GM18868 (cell line): ENCODE measurements around the gene CASP2.

Source experiments
- ATAC-seq: cut with Tn5 transposase; IDR thresholded peaks from one replicate; pipeline ENCODE4 v1.9.1; 2021; ENCODE audit warnings: mild to moderate bottlenecking, moderate library complexity; ENCODE audit not compliant: unreplicated experiment

The CASP2 gene

DNA sequence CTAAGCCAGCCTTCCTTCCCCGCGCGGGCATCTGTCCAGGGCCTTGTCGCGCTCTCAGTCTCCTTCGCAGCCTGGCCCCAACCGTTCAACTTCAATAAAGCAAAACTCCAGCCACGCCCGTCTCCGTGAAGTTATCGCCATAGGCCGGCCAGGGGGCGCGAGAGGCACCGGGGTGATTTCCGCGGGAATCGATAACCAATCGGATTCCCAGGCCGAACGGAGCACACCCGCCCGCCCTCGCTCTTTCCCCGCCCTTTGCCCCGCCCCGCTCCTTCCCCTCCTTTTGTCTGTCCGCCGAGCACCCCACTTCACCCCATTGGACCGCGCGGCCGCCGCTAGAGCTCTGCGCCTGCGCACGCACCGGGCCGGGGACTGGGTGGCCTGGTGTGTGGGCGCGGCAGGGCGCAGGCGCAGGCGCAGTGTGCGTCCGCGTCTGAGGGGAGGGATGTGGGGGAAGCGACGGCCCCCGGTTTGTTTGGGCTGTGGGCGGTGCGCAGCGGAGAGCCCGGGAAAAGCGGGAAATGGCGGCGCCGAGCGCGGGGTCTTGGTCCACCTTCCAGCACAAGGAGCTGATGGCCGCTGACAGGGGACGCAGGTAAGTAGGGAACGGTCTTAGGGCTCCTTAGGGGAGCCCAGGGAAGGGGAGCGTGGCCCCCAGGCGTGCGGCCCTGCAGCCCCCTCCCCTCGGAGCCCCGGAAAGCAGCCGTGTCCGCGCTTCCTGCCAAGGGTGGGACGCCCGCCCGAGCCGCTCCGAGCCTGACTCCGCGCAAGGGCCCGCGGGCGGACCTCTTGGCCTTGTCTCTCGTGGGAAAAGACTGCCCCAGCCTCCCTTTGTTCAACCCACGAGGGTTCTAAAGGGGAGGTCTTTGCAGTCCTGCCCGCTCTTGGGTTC is at the start of gene CASP2:
Gene CASP2 (plus strand): TSS at position 417 of the 892 bp plus-strand sequence. CDS start 105 bp downstream, at position 522.
- peak; percentile 86 for ATAC-seq

DNA sequence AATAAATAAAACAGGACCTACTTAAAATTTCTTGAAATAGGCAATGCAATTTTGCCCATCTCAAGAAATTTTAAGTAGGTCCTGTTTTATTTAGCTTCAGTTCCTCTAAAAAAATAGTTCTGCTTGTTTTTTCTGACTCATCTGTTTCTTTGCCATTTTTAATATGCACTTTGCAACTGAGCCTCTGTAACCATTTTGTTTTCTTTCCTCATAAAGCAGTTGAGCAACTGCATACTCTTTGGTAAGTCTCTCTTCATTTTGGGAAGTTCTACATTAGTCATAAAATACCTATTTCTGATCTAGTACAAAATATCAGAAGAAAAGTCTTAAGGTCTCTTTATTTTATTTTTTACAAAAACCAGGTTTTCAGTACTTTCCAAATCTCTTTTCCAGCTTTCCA is 48.3 kb upstream of the CASP2 start:
- ATAC-seq, result no peak

DNA sequence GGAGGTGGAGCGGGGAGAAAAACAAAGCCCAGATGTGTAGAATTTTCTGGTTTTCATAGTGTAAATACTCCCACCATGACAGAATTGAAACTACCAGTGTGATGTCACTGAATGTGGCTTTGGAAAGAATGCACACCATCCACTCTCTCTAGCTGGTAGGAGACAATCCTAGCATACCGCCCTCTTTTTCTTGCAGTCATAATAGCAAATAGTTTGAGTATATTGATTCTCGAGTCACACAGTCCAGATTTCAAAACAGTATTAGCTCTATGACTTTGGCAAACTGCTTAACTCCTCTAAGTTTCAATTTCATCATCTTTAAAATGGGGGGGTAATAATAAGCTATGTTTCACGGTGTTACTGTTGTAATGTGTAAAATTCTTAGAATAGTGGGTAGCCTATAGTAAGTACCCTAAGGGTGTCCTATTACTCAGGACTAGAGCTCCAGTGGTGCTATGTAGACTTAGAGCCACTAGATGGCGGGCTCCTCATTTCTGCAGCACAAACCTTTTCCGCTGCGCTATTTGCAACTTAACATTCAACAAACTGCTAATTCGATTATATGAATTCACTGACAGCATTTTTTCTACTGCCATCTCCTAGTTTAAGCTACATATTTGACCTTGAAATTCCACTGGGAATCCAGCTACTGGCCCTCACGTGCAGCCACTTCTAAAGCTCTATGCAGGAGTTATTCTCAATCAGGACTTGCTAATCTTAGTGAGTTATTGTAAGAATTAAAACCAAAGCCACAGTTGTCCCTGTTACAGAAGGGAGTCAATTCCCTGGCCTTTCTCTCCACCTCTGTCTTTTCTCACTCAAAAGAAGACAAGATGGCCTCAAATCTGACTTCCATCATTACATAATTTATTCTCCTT is 47.6 kb upstream of the CASP2 start:
- peak; percentile 97 for ATAC-seq

DNA sequence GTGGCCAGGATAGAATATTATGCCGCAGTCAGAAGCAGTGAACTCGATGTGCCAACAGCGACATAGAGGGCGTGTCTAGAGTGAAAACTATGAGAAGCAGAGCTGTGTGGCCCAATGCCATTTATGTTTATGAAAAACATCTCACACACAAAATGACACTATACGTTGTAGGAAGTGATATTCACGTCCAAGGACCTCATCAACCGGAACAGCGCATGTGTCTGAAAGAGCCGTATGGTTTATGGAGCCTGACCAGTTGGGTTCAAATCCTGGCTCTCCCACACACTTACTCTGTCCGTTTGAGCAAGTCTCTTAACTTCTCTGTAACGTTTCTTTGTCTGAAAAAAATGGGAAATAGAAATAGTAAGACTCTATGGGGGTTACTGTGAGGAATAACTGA is 45.8 kb upstream of the CASP2 start:
- no peak for ATAC-seq

DNA sequence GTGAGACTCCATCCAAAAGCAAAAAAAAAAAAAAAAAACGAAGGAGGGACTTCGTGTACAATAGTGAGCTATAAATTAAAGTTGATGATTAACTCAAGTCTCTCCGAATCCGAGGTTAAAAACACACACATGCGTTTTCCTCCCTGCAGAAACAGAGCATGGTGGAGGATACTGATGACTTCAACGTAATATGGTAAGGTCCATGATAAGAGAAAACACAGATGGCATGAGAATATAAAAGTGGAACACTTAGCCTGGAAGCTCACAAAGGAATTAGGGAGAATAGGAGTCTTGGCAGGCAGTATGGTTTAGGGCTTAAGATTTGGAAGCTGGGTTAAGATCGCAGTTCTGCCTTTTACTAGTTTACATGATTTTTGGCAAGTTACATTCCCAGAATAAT is 45.0 kb upstream of the CASP2 start:
- ATAC-seq, result no peak

- no peak for ATAC-seq
These were observed 44.5 kb upstream of the CASP2 start for GRCh38 chr7:143243614-143244013.

DNA sequence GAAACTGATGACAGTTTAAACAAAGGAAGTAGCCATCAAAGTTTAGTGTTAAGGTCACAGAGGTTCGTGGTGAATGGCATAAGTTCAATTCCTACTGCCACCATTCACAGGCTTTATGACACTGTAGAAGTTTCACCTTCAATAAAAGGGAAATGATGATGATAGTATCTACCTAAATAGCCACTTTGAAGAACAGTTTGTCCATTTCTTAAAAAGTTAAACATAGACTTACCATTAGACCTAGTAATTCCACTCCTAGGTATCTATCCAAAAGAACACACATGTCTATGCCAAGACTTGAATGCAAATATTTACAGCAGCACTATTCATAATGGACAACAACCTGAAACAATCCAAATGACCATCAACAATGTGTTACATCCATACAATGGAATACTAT is 43.8 kb upstream of the CASP2 start:
- no peak for ATAC-seq

DNA sequence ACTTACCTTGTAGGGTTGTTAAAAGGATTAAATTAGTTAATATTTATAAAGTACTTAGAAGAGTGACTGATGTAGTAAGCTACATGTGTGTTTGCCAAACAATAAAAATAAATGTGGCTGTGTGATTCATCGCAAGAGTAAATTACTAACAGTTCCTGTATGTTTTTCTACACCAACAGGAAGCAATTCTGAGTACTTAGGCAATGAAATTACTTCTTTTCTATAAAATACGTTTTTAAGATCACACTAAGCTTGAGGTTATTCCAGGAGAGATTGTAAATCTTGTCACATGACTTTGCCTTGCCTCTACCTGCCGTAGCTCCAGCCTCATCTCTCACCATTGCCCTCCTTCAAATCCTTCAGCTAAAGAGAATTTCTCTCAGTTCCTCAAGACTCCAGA is 43.0 kb upstream of the CASP2 start:
- no peak for ATAC-seq

GRCh38 chr7:143247372-143247771 is 40.8 kb upstream of the CASP2 start:
- no peak for ATAC-seq

DNA sequence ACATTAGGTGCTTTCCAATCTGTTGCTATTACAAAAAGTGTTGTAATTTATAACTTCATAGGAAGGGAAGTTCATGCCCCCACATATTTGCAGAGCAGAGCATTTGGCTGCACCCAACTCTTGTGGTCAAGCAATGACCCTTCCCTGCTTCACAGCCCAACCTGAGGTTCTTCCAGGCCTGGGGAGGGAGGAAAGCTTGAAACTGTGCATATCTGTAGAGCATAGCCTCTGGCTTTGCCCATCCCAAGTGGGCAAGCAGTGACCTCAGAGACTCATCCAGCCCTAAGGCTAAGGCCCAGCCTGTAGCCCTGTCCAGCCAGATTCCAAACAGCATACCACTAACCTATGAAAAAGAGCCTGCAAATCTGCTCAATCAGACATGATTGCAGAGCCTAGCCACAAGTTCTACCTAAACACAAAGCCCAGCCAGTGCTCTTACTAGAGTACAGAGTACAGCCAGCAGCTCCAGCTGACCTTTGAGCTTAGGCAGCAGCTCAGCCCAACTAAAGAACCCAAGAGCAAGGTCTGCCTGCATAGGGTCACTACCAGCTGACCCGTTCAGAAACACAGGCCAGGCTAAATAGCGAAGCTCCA is 39.3 kb upstream of the CASP2 start:
- no peak for ATAC-seq

GRCh38 chr7:143250199-143250598 is 38.0 kb upstream of the CASP2 start:
- ATAC-seq, result no peak

- no peak for ATAC-seq
These were observed 37.3 kb upstream of the CASP2 start for GRCh38 chr7:143250822-143251221.

GRCh38 chr7:143252006-143252405 is 36.1 kb upstream of the CASP2 start:
- ATAC-seq, result no peak

- no peak for ATAC-seq
These were observed 32.6 kb upstream of the CASP2 start for GRCh38 chr7:143255564-143255963.

- no peak for ATAC-seq
These were observed 31.8 kb upstream of the CASP2 start for GRCh38 chr7:143256325-143256724.

DNA sequence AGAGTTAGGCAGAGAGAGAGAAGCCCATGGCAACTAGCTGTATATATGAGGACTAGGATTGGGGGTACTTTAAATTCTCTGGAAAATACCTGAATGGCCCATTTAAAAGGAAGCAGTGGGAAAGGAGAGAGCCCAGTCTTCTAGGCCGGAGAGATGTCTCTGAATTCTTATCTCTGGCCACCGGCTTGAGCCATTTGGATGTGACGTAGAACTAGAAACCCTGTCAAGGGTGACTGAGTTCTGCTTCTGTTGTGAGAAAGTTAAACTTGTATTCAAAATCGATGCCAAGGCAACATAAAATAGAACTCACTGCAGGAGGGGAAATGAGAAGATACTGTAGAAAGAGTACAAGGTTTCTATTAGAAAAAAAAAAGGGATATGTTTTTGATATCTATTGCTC is 31.2 kb upstream of the CASP2 start:
- peak; percentile 92 for ATAC-seq

- ATAC-seq, result no peak
These were observed 30.6 kb upstream of the CASP2 start for GRCh38 chr7:143257501-143257900.

DNA sequence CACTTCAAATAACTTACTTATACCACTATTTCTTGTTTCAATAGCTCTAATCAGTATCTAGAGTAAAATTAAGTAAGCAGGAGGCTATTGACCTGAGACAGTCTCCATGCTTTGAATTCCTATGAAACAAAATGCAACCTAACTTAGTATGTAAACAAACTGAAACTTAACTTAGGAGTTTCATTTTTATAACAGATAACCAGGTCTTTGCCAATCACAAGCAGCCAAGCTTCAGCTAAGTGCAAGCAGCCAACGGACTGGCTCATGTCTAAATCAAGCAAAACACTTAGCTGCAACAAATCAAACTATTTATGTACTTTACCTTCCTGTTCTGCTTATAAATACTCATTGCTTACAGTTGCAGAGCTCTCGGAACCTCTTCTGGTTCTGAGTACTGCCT is 29.3 kb upstream of the CASP2 start:
- no peak for ATAC-seq

DNA sequence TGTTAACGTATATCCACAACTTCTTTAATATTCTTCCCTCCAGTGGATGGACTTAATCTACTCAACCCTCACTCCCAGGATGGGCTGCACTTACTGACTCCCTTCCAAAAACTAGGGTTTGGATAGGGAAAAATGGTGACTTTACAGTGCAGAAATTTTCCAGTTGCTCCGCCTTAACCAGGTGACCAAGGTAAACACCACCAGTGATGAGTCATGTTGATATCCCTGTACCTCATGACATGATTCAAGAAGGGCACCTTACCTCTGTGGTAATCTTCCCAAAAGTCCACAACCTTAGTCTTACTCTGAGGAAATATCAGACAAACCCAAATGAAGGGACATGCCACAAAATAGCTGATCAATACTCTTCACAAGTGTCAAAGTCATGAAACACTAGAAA is 28.4 kb upstream of the CASP2 start:
- no peak for ATAC-seq

GRCh38 chr7:143261901-143262300 is 26.2 kb upstream of the CASP2 start:
- ATAC-seq, result no peak
